Liver (tissue), 9 donors: ENCODE results near the gene NF1. TPM values are rescaled to one million over a fixed set of nuclear protein-coding genes. Genes with fewer than 3 reads are reported as not detected.

Experiments used
- DNase-seq: peaks from one replicate; pipeline ENCODE4 v3.0.0-alpha.2; 2017; ENCODE audit warnings: low spot score
- H3K27ac ChIP-seq, 2 donors: one replicate each; pipeline ENCODE4 v1.7.0; 2013; ENCODE audit warnings: inconsistent platforms in 2 of 2, low read length in 2 of 2, control low read depth in 1 of 2, low read depth in 1 of 2, mild to moderate bottlenecking in 1 of 2
- H3K27me3 ChIP-seq, 4 donors: one replicate each; pipeline versions ENCODE4 v1.6.1 to v1.7.0; 2013; ENCODE audit warnings: low read length in 3 of 4, inconsistent platforms in 1 of 4, mild to moderate bottlenecking in 1 of 4, moderate library complexity in 1 of 4; ENCODE audit not compliant: control insufficient read depth in 4 of 4, insufficient read depth in 4 of 4
- H3K36me3 ChIP-seq, 4 donors: one replicate each; pipeline versions ENCODE4 v1.6.1 to v1.7.0; 2013; ENCODE audit warnings: low read length in 3 of 4, mild to moderate bottlenecking in 3 of 4, low read depth in 1 of 4, moderate library complexity in 1 of 4; ENCODE audit not compliant: control insufficient read depth in 4 of 4, insufficient read depth in 3 of 4
- H3K4me1 ChIP-seq, 4 donors: one replicate each; pipeline versions ENCODE4 v1.6.1 to v1.7.0; 2013; ENCODE audit warnings: low read length in 3 of 4, mild to moderate bottlenecking in 3 of 4, moderate library complexity in 1 of 4; ENCODE audit not compliant: control insufficient read depth in 4 of 4, insufficient read depth in 4 of 4
- H3K4me3 ChIP-seq, 3 donors: one replicate each; pipeline versions ENCODE4 v1.6.1 to v1.7.0; 2013; ENCODE audit warnings: low read length in 3 of 3, control low read depth in 1 of 3, low read depth in 1 of 3, mild to moderate bottlenecking in 1 of 3
- H3K9ac ChIP-seq, 2 donors: one replicate each; pipeline ENCODE4 v1.7.0; 2013; ENCODE audit warnings: low read length in 2 of 2, mild to moderate bottlenecking in 2 of 2, moderate library complexity in 2 of 2, control low read depth in 1 of 2, low read depth in 1 of 2
- H3K9me3 ChIP-seq, 4 donors: one replicate each; pipeline versions ENCODE4 v1.6.1 to v1.7.0; 2013; ENCODE audit warnings: low read length in 3 of 4; ENCODE audit not compliant: control insufficient read depth in 4 of 4
- FOXA1 ChIP-seq: IDR thresholded peaks from 2 replicates; pipeline ENCODE4 v1.6.1; 2016; ENCODE audit warnings: antibody characterized with exemption
- FOXA2 ChIP-seq: IDR thresholded peaks from 2 replicates; pipeline ENCODE4 v1.6.1; 2016; ENCODE audit warnings: antibody characterized with exemption
- GABPA ChIP-seq, 2 donors: IDR thresholded peaks in 1 of 2; conservative IDR thresholded peaks in 1 of 2; 2 replicates each; pipeline ENCODE4 v1.6.1; 2016; ENCODE audit warnings: antibody characterized with exemption in 2 of 2, mild to moderate bottlenecking in 1 of 2, moderate library complexity in 1 of 2
- HNF4A ChIP-seq, 2 donors: conservative IDR thresholded peaks; 2 replicates each; pipeline ENCODE4 v1.6.1; 2016; ENCODE audit warnings: antibody characterized with exemption in 2 of 2, mild to moderate bottlenecking in 2 of 2
- JUND ChIP-seq, 2 donors: IDR thresholded peaks; 2 replicates each; pipeline ENCODE4 v1.6.1; 2016; ENCODE audit warnings: antibody characterized with exemption in 2 of 2
- NR2F2 ChIP-seq: IDR thresholded peaks from 2 replicates; pipeline ENCODE4 v1.6.1; 2016; ENCODE audit warnings: antibody characterized with exemption
- RAD21 ChIP-seq, 2 donors: IDR thresholded peaks; 2 replicates each; pipeline ENCODE4 v1.6.1; 2016; ENCODE audit warnings: antibody characterized with exemption in 2 of 2, mild to moderate bottlenecking in 2 of 2
- RXRA ChIP-seq, 2 donors: IDR thresholded peaks; 2 replicates each; pipeline ENCODE4 v1.6.1; 2017 to 2018; ENCODE audit warnings: antibody characterized with exemption in 2 of 2, mild to moderate bottlenecking in 1 of 2
- SP1 ChIP-seq: IDR thresholded peaks from 2 replicates; pipeline ENCODE4 v1.6.1; 2018; ENCODE audit warnings: antibody characterized with exemption, mild to moderate bottlenecking
- TAF1 ChIP-seq: conservative IDR thresholded peaks from 2 replicates; pipeline ENCODE4 v1.6.1; 2016; ENCODE audit warnings: antibody characterized with exemption, mild to moderate bottlenecking
- whole genome bisulfite sequencing: extraction: QIAGEN DNeasy Blood & Tissue Kit; methylation state at CpG from one replicate; pipeline ENCODE4 v1.1.7; 2013; 5-methylcytosine and 5-hydroxymethylcytosine counted together
- polyA plus RNA-seq, 2 donors: library from polyadenylated mRNA; stranded (reverse) in 1 of 2; unstranded in 1 of 2; fragments of 200-250 nt in 1 of 2; fragments of >200 nt in 1 of 2; fragmentation: Nextera tagmentation in 1 of 2; extraction: Ambion mirVana in 1 of 2; gene quantifications; one replicate each; pipeline versions ENCODE4 v1.2.1 to v1.2.3, GENCODE V29; 2013 to 2015
- total RNA-seq, 2 donors: library from RNA; depleted of rRNA; stranded (reverse); fragments of >200 nt; gene quantifications; one replicate each; pipeline ENCODE4 v1.2.3, GENCODE V29; 2014
- TF ChIP-seq, protein P1 (sequence below): fragments of 150-350 bp; IDR thresholded peaks from 2 replicates; pipeline ENCODE4 v1.5.1; 2017; ENCODE audit warnings: improper control_type of control experiment, low read depth, low read length; ENCODE audit not compliant: missing input control
- TF ChIP-seq, protein P2 (sequence below): IDR thresholded peaks from 2 replicates; pipeline ENCODE4 v1.6.1; 2016; ENCODE audit warnings: antibody characterized with exemption, mild to moderate bottlenecking
- TF ChIP-seq, protein P3 (sequence below): IDR thresholded peaks from 2 replicates; pipeline ENCODE4 v1.6.1; 2016; ENCODE audit warnings: antibody characterized with exemption
- donor health status: healthy.
- donor health status: healthy.
- donor health status: healthy.
- donor health status: healthy.
- donor health status: healthy.

Gene NF1
- total and polyA plus RNA-seq, 4 donors = 4.6 to 42.6 (median 13.5) TPM

- TF ChIP-seq JUND (IDR thresholded peaks at IDR 0.05) (no peak), HNF4A (conservative IDR thresholded peaks at IDR 0.05) (no peak), NR2F2 (no peak), RAD21 (IDR thresholded peaks at IDR 0.05) (no peak), SP1 (no peak), FOXA1 (no peak), GABPA (IDR thresholded peaks at IDR 0.05 in 1 of 2, conservative IDR thresholded peaks at IDR 0.05 in 1 of 2) (no peak)
- TF ChIP-seq, protein P1, sequence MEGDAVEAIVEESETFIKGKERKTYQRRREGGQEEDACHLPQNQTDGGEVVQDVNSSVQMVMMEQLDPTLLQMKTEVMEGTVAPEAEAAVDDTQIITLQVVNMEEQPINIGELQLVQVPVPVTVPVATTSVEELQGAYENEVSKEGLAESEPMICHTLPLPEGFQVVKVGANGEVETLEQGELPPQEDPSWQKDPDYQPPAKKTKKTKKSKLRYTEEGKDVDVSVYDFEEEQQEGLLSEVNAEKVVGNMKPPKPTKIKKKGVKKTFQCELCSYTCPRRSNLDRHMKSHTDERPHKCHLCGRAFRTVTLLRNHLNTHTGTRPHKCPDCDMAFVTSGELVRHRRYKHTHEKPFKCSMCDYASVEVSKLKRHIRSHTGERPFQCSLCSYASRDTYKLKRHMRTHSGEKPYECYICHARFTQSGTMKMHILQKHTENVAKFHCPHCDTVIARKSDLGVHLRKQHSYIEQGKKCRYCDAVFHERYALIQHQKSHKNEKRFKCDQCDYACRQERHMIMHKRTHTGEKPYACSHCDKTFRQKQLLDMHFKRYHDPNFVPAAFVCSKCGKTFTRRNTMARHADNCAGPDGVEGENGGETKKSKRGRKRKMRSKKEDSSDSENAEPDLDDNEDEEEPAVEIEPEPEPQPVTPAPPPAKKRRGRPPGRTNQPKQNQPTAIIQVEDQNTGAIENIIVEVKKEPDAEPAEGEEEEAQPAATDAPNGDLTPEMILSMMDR = no peak
- TF ChIP-seq, protein P2, sequence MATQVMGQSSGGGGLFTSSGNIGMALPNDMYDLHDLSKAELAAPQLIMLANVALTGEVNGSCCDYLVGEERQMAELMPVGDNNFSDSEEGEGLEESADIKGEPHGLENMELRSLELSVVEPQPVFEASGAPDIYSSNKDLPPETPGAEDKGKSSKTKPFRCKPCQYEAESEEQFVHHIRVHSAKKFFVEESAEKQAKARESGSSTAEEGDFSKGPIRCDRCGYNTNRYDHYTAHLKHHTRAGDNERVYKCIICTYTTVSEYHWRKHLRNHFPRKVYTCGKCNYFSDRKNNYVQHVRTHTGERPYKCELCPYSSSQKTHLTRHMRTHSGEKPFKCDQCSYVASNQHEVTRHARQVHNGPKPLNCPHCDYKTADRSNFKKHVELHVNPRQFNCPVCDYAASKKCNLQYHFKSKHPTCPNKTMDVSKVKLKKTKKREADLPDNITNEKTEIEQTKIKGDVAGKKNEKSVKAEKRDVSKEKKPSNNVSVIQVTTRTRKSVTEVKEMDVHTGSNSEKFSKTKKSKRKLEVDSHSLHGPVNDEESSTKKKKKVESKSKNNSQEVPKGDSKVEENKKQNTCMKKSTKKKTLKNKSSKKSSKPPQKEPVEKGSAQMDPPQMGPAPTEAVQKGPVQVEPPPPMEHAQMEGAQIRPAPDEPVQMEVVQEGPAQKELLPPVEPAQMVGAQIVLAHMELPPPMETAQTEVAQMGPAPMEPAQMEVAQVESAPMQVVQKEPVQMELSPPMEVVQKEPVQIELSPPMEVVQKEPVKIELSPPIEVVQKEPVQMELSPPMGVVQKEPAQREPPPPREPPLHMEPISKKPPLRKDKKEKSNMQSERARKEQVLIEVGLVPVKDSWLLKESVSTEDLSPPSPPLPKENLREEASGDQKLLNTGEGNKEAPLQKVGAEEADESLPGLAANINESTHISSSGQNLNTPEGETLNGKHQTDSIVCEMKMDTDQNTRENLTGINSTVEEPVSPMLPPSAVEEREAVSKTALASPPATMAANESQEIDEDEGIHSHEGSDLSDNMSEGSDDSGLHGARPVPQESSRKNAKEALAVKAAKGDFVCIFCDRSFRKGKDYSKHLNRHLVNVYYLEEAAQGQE = no peak
- TF ChIP-seq, protein P3, sequence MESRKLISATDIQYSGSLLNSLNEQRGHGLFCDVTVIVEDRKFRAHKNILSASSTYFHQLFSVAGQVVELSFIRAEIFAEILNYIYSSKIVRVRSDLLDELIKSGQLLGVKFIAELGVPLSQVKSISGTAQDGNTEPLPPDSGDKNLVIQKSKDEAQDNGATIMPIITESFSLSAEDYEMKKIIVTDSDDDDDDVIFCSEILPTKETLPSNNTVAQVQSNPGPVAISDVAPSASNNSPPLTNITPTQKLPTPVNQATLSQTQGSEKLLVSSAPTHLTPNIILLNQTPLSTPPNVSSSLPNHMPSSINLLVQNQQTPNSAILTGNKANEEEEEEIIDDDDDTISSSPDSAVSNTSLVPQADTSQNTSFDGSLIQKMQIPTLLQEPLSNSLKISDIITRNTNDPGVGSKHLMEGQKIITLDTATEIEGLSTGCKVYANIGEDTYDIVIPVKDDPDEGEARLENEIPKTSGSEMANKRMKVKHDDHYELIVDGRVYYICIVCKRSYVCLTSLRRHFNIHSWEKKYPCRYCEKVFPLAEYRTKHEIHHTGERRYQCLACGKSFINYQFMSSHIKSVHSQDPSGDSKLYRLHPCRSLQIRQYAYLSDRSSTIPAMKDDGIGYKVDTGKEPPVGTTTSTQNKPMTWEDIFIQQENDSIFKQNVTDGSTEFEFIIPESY = no peak
- Histone ChIP-seq H3K9ac (no peak overlapping the region), H3K9me3 (no peaks in the 10 kb centered on the region), H3K27ac (no peak overlapping the region), H3K4me3 (no peak overlapping the region), H3K27me3 (no peaks in the 10 kb centered on the region), H3K4me1 (no peaks in the 10 kb centered on the region), H3K36me3 (peaks cover 0 to 5% (median 4%) of the 10 kb centered on the region in 4 donors)
- DNase-seq = no peak
Observed at GRCh38 chr17:31291820-31292219, 197.0 kb downstream of the NF1 start.

- Histone ChIP-seq H3K4me3 (no peak overlapping the region), H3K9ac (no peak overlapping the region), H3K27me3 (no peaks in the 10 kb centered on the region), H3K27ac (no peak overlapping the region), H3K36me3 (peaks cover 0 to 4% (median 2%) of the 10 kb centered on the region in 4 donors), H3K4me1 (no peaks in the 10 kb centered on the region), H3K9me3 (no peaks in the 10 kb centered on the region)
- DNase-seq = no peak
- 98% methylated on average over 2 of the region's 2 CpGs for WGBS
- no peak for TF ChIP-seq TAF1
- TF ChIP-seq JUND (IDR thresholded peaks at IDR 0.05) = no peak
Observed at GRCh38 chr17:31293581-31293980, 198.8 kb downstream of the NF1 start.

DNA sequence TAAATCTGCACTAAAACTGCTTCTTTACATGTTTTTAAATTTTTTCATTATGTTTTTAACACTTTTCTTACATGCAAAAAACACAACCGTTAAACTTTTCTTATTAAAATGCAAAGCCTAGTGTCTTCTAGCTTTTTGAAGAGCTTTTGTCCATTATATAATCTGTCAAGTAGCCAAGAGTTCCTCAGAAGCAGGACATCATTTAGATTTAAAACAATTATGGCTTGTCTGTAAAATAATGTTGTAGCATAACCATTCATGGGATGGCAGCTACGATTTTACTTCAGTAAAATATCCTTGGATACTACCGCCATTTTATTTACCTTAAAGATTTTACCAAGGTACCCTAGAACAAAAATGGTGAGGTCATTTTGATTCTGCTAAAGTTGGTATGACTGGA is 199.5 kb downstream of the NF1 start:
- Histone ChIP-seq H3K27me3 (no peaks in the 10 kb centered on the region), H3K9me3 (no peaks in the 10 kb centered on the region), H3K27ac (no peak overlapping the region), H3K9ac (no peak overlapping the region), H3K4me3 (no peak overlapping the region), H3K36me3 (peaks cover 0 to 4% (median 2%) of the 10 kb centered on the region in 4 donors), H3K4me1 (no peaks in the 10 kb centered on the region)
- TF ChIP-seq RXRA (IDR thresholded peaks at IDR 0.05) (no peak), JUND (IDR thresholded peaks at IDR 0.05) (no peak), FOXA2 (no peak), FOXA1 (no peak), GABPA (IDR thresholded peaks at IDR 0.05 in 1 of 2, conservative IDR thresholded peaks at IDR 0.05 in 1 of 2) (no peak), SP1 (no peak)
- 97% methylated on average over 3 of the region's 3 CpGs for WGBS
- DNase-seq = no peak
